Lung microvascular endothelial cell (primary cell): Measurements from ENCODE around the gene TBC1D30. TPM values are rescaled to one million over a fixed set of nuclear protein-coding genes. Genes with fewer than 3 reads are reported as not detected.
A peak's percentile ranks its signal among the peaks of the same experiment; 100 is the strongest.

ENCODE experiments used
- DNase-seq, 2 donors: peaks; one replicate each; pipeline versions ENCODE4 v3.0.0 to v3.0.0-alpha.2; 2010; ENCODE audit warnings: low read depth in 2 of 2
- total RNA-seq: library from RNA; depleted of rRNA; stranded (reverse); fragments of >200 nt; gene quantifications from 2 replicates; pipeline ENCODE4 v1.2.1, GENCODE V29; 2014

The TBC1D30 gene
- total RNA-seq, 1 donor from 2014 or later: 6.3 TPM

DNA sequence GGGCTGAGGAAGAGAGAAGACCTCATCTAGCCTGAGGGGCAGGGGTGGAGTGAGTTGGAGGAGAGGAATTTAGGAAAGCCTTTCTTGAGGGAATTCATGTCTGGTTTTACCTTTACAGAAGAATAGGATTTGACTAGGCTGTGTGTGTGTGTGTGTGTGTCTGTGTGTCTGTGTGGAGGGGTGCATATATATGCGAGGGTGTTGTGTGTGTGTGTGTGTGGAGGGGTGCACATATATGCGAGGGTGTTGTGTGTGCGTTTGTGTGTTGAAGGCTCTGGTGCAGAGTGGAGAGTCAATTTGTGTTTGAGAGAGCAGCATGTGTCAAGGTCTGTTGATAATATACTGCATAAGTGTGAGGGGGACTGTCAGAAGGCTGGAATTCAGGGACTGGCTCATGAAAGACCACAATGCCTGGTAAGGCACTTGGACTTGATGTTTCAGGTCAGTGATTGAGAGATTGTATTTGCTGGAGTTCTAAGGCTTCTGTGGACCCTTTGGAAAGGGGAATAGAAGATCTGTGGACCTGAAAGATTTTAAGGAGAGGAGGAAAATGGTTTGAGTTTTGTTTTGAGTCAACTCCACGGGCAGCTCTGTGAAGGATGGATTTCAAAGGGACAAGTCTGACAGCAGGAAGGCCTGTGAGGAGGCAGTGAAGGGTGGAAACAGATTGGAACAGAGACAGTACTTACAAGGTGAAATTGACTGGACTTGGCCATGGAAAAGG is 34.6 kb downstream of the TBC1D30 start:
- DNase-seq: no peak

DNA sequence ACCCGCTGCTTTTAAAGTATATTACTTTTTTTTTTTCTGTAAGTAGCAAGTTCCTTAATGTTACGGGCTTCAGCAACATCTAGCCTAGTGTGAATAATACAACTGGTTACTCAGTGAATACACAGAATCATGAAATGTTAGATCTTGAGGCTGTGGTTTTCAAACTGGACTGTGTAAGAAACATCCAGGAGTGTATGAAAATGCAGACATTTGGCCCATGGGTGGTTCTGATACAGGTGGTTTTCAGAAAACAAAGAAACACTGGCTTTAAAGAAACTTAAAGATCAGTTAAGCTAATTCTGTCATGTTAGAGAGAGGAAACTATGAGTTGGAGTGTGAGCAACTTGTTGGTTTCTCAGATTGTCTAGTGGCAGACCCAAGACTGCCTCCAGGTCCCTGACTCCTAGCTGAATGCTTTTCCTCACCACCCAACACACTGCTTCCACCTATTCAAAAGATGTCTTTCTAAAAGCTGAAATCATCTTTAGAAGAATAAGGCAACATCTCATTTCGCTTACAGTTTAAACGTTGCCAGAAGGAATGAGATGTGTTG is 36.1 kb downstream of the TBC1D30 start:
- DNase-seq: no peak

DNA sequence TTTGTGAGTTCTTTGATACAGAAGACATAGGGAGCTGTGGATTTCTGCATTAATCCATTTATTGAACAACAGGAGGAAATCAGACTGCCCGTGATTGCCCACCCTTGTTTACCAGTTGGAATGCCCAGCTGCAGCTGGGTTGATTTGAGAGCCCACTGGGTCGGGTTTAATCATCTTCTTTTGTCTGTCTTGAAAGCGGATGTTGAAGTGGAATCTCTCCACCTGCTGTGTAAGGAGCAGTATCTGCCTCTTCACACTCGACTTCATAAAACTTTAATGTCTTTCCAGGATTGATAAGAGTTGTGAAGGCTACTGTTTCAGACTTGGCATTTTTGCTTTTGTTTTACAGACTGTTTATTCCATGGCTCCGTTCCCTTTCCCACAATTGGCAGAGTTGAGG is 39.9 kb downstream of the TBC1D30 start:
- DNase-seq: no peak

DNA sequence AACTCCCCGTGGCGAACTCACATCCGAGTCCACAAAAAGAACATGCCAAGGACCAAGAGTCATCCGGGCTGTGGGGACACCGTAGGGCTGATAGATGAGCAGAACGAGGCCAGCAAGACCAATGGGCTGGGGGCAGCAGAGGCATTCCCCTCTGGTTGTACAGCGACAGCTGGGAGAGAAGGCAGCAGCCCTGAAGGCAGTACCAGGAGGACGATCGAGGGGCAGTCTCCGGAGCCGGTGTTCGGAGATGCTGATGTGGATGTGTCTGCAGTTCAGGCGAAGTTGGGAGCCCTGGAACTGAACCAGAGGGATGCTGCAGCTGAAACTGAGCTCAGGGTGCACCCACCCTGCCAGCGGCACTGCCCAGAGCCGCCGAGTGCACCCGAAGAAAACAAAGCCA is 50.7 kb downstream of the TBC1D30 start:
- DNase-seq: no peak

DNA sequence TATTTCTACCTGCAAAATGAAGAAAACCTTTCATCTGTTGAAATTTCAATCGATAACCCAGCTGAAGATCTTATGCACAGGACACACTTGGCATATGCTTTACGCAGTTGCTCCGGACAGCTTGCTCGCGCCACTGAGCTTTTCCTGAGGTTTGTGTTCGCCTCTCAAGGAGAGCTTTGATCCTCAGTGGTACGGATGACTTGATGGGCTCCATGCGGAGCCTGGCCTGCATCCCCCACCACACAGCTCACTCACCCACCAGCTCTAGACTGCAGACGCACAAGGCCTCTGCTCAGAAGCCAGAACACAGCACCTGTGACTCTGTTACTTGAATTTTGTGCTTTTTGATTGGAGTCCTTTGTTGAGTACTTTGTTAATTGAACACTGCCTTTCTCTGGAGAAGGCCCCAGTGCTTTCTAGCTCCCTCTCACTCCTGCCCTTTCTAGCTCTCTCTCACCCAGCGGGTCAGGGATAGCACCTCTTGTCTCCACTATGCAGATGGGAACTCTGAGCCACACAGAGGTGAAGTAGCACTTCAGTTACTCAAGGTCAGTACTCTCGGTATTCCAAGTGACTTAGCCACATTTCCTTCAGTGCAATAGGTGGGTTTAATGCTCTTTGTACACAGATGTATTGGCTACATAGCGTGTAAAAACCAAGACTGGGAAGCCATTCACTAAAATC is 52.1 kb downstream of the TBC1D30 start:
- no peak for DNase-seq

DNA sequence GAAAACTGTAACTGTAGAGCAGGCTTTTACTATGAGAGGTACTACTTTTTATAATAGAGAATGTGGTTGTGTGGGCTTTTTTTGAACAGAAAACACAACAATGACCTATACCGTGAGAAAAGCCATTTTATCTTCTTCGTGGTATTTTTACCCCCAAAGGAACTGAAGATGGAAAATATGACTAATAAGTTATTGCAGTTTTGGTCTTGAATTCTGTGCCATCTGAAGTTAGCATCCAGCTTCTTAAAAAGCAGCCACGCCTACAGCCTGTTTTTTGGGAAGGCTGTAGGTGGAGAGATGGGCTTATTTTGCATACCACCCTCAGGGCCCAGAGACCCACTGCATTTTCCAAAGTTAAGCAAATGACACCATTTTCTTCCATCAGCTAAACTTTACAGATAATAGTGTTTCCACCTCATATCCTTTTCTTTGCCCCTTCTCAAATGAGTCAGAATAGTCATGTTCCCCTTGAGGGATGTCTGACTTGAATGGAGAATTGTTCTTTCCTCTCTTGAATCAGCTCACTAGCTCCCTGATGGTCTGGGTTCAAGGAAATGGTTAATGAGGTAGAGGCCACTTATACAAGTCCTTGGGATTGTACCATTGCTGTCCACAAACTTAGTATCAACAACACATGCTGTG is 53.0 kb downstream of the TBC1D30 start:
- no peak for DNase-seq

DNA sequence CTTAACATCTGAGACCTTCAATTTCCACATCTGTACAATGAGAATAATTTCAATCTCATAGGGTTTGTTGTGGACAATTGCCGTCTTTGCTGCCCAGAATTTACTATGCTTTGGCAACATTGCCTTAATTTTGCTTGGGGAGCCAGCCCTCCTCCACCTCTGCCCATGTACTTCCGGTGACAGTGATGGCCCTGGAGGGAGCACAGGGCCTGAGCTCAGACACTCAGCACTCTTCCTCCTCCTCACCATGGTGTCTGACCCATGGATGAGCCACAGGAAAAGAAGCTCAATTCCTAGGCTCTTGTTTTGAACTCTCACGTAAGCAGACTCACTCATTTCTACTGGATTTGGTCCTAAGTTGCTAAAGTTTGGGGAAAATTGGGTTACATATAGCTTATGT is 58.2 kb downstream of the TBC1D30 start:
- no peak for DNase-seq

DNA sequence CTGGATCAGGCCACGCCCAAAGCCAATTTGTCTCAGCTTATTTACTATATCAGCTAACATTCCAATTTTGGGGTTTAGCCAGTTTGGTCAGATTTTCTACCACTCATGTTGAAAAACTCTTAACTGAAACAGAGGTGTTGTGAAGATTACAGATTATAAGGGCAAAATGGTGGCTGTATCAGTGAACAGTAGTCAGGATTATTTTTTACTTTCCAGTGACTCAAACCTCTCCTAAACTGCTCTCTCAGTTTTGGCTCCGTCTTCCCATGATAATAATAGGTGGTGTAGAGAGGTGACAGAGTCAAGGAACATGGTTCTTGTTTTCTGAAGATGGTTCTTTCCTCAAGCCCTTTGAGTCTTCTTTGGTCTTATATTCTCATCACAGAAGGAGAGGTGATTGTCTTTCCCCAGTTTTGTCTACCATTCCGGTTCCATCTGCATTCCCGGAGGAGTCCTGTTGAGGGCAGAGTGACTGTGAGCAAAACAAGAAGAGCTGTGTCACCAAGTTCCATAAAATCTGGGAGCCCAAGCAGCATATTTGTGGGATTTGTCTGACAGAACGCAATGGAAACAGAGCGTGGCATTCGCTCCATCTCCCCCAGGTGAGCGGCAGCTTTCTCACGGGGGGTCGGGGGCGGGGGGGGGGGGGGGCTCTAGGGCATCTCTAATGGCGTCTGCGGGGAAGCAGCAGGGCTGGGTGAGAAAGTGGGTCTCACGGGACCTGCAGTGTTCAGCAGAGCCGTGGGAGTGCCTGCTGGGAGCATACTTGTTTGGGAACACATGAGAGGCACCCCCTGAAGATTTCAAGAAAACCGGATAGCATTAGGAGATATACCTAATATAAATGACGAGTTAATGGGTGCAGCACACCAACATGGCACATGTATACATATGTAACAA is 59.1 kb downstream of the TBC1D30 start:
- no peak for DNase-seq

DNA sequence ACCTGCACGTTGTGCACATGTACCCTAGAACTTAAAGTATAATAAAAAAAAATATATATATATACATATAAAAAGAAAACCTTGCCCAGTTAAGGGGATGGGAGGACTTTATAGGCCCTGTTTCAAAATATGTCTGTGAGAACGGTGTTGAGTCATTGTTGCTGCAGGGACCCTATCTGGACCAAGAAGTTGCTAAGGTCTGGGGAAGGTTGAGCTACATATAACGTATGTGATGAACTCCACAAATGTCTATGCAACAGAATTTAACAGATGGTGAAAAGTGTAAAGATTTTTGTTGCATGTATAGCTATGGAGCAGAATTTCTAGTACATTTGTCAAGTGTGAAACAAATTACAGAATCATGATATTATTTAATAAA is 59.7 kb downstream of the TBC1D30 start:
- no peak for DNase-seq

DNA sequence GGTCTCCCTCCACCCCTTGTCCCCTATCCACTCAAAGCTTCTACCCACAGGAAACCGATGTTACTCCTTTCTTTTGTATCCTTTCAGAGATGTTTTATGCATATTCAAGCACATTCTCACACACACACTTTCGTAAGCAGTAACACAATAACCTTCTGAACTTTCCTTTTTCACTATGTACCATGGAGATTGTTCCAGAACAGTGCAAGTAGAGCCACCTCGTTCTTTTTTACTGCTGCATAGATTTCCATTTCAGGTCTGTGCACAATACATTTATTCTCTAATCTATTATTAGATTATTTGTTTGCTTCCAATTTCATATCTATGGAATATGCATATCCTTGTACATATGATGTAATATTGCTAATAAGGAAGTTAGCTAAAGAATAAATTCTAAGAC is 60.3 kb downstream of the TBC1D30 start:
- no peak for DNase-seq

DNA sequence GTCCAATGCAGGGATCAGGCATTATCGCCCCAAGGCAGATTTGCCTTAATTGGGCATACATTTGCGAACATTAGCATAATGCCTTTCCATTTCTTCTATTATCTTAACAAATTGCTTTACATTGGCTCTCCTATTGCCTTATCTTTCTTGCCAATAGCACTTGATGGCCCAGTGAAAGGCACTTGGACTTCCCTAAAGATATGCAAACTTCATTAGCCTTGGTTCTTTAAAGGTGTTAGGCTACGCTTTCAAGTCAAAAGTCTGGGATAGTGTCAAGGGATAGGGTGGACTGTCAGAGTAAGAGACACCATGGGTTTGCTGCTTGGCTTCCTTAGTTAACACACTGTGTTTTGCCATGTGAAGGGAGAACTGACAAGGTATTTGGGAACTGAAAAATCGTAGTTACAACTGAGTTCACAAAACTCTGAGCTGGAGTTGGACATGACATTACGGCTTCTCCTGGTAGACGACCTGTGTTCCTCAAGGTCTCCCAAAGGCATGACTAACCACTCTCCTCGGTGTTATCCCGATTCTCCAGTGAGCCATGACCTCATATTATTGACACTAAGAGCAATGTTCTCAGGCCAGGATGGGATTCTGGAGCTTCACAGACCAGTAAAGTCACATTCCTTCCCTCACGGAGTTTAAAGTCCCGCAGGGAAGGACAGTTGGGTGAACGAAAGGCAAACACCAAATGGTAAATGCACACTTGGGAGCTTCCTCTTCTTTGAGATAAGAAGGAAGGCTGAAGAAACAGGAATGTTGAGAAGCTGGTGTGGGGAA is 65.2 kb downstream of the TBC1D30 start:
- peak in 1 of 2 donors; percentile 27 for DNase-seq

DNA sequence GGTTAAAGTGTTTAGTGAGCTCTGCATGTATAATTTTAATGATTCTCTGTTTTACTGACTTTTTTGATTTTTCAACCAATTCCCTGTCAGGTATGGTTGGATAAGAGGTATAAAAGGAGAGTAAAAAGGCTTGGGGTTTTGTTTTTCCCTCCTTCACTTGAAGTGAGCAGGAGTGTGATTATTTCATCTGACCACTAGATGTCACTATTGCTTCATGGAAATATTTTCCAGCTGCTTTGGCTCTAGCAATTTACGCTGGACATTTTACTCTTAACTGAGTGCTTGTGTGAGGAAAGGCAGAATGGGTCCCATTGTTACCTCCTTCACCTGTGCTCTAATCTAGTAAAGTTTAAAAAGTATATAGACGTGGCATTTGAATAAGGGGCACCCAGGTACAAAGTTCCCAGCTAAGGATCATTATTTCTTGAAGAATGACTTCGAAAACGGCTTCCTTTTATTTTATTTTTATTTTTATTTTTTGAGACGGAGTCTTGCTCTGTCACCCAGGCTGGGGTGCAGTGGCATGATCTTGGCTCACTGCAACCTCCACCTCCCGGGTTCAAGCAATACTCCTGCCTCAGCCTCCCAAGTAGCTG is 66.5 kb downstream of the TBC1D30 start:
- peak; percentile 77 to 78 for DNase-seq

DNA sequence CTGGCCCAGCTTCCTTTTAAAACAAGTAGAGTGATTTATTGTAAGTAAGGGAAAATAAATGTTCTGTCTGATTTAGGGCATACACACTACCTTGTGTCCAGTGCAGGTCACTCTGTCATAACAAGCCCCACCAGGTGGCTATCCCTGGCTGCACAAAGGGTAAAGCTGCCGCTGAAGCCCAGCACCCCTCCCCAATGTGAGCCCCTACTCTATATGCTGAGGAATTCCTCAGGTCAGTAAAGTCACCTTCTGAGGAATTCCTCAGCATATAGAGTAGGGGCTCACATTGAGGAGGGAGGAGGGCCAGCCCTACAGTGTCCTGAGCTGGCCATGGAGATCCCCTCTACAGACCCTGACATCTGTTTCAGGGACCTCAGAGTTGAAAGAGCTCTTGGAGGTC is 67.2 kb downstream of the TBC1D30 start:
- DNase-seq: no peak

DNA sequence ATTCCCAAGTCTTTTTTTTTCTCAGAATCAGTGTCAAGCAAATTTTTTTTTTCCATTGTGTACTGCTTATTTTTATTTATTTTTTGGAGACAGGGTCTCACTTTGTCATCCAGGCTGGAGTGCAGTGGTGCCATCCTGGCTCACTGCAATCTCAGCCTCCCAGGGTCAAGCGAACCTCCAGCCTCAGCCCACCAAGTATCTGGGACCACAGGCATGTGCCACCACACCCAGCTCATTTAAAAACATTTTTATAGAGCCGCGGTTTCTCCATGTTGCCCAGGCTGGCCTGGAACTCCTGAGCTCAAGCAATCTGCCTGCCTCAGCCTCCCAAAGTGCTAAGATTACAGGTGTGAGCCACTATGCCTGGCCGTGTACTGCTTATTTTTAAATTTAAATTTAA is 68.1 kb downstream of the TBC1D30 start:
- no peak for DNase-seq

DNA sequence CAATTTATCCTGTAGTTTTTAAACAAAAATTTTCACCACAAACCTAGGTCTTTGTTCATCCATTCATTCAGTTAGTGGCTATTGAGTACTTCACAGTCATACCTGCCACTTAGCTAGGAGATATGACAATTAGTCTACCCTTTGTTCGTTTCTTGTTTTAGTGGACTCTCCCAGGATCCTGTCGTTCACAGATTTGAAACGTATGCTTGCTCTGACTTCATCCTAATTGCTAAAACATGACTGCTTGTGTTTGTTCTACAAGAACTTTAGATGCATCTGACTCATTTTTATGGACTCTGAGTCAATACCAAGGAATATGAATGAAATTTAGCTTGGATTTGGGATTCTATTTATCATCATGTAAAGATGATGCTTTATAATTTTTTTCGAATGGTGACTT is 69.5 kb downstream of the TBC1D30 start:
- DNase-seq: peak in 1 of 2 donors; percentile 67

DNA sequence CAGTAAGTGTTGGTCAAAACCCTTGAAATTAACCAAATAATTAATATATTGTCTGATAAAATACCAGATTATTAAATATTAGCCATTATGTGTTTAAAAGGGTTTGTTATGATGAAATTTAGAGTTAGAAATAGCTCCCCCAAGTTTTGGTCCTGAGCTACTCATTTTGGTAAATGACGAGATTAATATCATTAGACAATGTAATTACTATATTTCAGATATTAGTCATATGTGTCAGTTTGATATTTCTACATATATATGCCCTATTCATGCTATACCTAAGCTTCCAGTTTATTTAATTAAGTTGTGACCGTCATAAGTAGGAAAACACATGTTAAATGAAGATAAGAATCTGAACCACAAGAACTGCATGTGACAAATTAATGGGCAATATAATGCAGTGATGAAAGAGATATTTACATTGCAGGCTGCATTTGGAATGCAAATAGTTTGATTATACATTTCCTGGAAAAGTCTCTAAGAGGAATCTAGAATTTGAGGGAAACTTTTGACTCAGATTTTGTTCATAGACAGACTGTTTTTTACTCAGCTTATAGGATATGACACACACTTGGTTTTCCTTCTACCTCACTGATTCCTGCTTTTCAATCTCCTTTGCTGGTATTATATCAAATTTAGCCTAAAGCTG is 70.5 kb downstream of the TBC1D30 start:
- peak in 1 of 2 donors; percentile 52 for DNase-seq

DNA sequence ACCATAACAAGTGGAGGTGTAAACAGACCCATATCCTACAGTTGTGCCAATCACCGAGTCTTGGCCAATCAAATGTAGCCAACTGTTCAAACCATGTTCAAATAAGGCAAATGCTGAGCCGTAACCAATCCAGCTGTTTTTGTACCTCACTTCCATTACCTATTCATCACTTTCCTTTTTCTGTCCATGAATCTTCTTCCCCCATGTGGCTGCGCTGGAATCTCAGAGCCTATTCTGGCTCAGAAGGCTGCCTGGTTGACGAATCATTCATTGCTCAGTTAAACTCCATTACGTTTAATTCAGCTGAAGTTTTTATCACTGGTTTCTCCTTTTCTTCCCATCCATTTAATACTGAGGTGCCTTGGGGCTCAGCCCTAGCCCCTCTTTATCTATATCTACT is 71.1 kb downstream of the TBC1D30 start:
- peak in 1 of 2 donors; percentile 43 for DNase-seq

DNA sequence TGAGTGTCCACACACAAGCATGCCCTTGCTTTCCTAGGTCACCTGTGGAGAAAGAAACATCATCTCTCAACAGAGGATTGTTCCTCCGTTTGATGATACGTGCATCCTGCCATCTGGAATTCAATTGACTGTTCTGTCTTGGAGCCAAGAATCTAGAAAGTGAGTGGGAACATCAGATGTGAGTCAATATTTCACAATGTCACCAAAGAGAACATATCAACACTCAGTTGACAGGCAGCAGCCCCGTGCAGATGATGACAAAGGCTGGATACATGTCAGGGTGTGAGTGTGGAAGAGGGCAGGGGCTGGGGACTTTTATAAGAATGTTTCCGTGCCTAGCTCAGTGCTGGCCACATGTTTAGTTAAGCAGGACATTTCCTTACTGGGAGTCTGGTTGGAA is 76.1 kb downstream of the TBC1D30 start:
- peak; percentile 35 to 71 for DNase-seq

DNA sequence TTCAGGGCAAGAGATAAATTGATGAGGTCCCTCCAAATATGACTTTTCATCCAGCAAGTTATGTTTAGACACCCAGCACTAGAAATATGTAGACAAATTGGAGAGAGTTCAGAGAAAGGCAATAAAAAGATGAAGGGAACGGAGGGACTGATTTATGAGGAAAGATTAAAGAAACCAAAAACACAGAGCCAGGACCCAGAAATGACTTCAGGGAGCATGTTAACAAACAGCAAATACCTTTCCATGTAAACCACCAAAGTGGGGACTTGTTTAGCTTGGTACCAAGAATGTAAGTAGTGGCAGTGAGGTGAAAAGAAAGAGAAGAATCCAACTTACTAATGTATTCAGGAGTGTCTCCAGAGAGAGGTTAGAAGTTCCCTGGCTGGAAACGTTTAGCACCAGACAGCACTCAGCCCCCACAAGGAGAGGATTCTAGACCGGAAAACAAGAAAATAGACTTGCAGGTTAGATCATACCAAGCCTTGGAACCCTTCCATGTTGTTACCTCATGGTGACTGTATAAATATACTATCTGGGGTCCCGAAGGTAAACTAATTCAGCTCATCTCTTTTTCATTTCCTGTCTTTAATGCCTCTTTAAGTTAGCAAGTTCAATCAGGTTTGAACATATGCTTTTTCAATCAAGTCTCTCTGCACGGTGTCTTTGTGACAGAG is 79.2 kb downstream of the TBC1D30 start:
- peak in 1 of 2 donors; percentile 36 for DNase-seq
